IMR-90 (cell line): Measurements from ENCODE around the gene FRZB. TPM values are rescaled to one million over a fixed set of nuclear protein-coding genes. Genes with fewer than 3 reads are reported as not detected.

ENCODE experiments used
- ATAC-seq: fragments of 200-7000 bp; cut with Tn5 transposase; 2 replicates; pipeline ENCODE4 v1.9.1; 2020; ENCODE audit warnings: low read depth, mild to moderate bottlenecking, moderate library complexity
- BruUV-seq: library from RNA; stranded (reverse); fragments of 400-500 nt; replicated peaks from 2 replicates; lab custom pipeline; 2021; lab: Mats Ljungman, UMichigan
- CTCF ChIA-PET: fragments of 300-600 bp; formaldehyde crosslinking; extraction: SDS; loops from one replicate; lab custom pipeline; 2021; ENCODE audit warnings: antibody characterized with exemption; lab: Yijun Ruan, JAX
- POLR2A ChIA-PET: fragments of 300-600 bp; sonication (Branson Sonifier 250); formaldehyde crosslinking; loops from one replicate; lab custom pipeline; 2022; ENCODE audit warnings: antibody characterized with exemption; ENCODE audit not compliant: unreplicated experiment; lab: Charles Lee
- DNase-seq: peaks from one replicate; pipeline ENCODE4 v3.0.0; 2013
- H2AFZ ChIP-seq: replicated peaks from 2 replicates; pipeline ENCODE3; 2013; ENCODE audit warnings: low read length, mild to moderate bottlenecking; ENCODE audit not compliant: poor library complexity
- H2AK5ac ChIP-seq: 2 replicates; pipeline ENCODE4 v1.6.1; 2013; ENCODE audit warnings: low read depth, low read length, inconsistent platforms
- H2AK9ac ChIP-seq: replicated peaks from 2 replicates; pipeline ENCODE3; 2013; ENCODE audit warnings: mild to moderate bottlenecking, low read depth, low read length, moderate library complexity; ENCODE audit not compliant: poor library complexity
- H2BK120ac ChIP-seq: 2 replicates; pipeline ENCODE4 v1.6.1; 2013; ENCODE audit warnings: low read depth, low read length, inconsistent platforms
- H2BK15ac ChIP-seq: 3 replicates; pipeline ENCODE4 v1.6.1; 2013; ENCODE audit warnings: low read depth, low read length, inconsistent platforms
- H2BK20ac ChIP-seq: 2 replicates; pipeline ENCODE4 v1.6.1; 2013; ENCODE audit warnings: low read depth, mild to moderate bottlenecking, inconsistent platforms, low read length, moderate library complexity
- H2BK5ac ChIP-seq: 2 replicates; pipeline ENCODE4 v1.6.1; 2013; ENCODE audit warnings: mild to moderate bottlenecking, low read depth, low read length, inconsistent platforms; ENCODE audit not compliant: poor library complexity, severe bottlenecking
- H3K14ac ChIP-seq: replicated peaks from 2 replicates; pipeline ENCODE4 v1.6.1; 2013; ENCODE audit warnings: low read depth, low read length, inconsistent platforms
- H3K18ac ChIP-seq: 2 replicates; pipeline ENCODE4 v1.6.1; 2013; ENCODE audit warnings: low read depth, low read length, control low read depth
- H3K23ac ChIP-seq: 2 replicates; pipeline ENCODE4 v1.6.1; 2013; ENCODE audit warnings: low read depth, low read length, inconsistent platforms
- H3K27ac ChIP-seq: 2 replicates; pipeline ENCODE4 v1.5.1; 2013; ENCODE audit warnings: mild to moderate bottlenecking, control low read depth, low read length; ENCODE audit not compliant: insufficient read depth
- H3K27me3 ChIP-seq: 2 replicates; pipeline ENCODE4 v1.6.1; 2013; ENCODE audit warnings: low read length; ENCODE audit not compliant: control insufficient read depth, insufficient read depth
- H3K36me3 ChIP-seq: 2 replicates; pipeline ENCODE4 v1.6.1; 2013; ENCODE audit warnings: low read length, mixed read lengths; ENCODE audit not compliant: control insufficient read depth, insufficient read depth
- H3K4ac ChIP-seq: 2 replicates; pipeline ENCODE4 v1.6.1; 2013; ENCODE audit warnings: low read depth, low read length, inconsistent platforms
- H3K4me1 ChIP-seq: 2 replicates; pipeline ENCODE4 v1.6.1; 2013; ENCODE audit warnings: low read length, mixed read lengths; ENCODE audit not compliant: control insufficient read depth, insufficient read depth
- H3K4me2 ChIP-seq: 2 replicates; pipeline ENCODE4 v1.6.1; 2013; ENCODE audit warnings: low read depth, mild to moderate bottlenecking, control low read depth, low read length, moderate library complexity
- H3K4me3 ChIP-seq: 2 replicates; pipeline ENCODE4 v1.5.1; 2013; ENCODE audit warnings: low read depth, mild to moderate bottlenecking, control low read depth, low read length, moderate library complexity; ENCODE audit not compliant: insufficient read depth
- H3K56ac ChIP-seq: 2 replicates; pipeline ENCODE4 v1.6.1; 2013; ENCODE audit warnings: low read length, inconsistent platforms; ENCODE audit not compliant: insufficient read depth; ENCODE audit errors: extremely low read depth
- H3K79me1 ChIP-seq, 2 experiments: 2 replicates each; pipeline ENCODE4 v1.6.1; 2013; ENCODE audit warnings: low read length in 2 of 2, inconsistent platforms in 1 of 2, low read depth in 1 of 2
- H3K9ac ChIP-seq: 2 replicates; pipeline ENCODE4 v1.6.1; 2013; ENCODE audit warnings: low read depth, low read length, control low read depth
- H3K9me1 ChIP-seq: 2 replicates; pipeline ENCODE4 v1.6.1; 2013; ENCODE audit warnings: low read length, inconsistent platforms; ENCODE audit not compliant: insufficient read depth
- H3K9me3 ChIP-seq: 2 replicates; pipeline ENCODE4 v1.6.1; 2013; ENCODE audit warnings: low read length; ENCODE audit not compliant: control insufficient read depth, insufficient read depth
- H4K20me1 ChIP-seq: 2 replicates; pipeline ENCODE4 v1.6.1; 2013; ENCODE audit warnings: low read length, inconsistent platforms; ENCODE audit not compliant: insufficient read depth
- H4K5ac ChIP-seq: 2 replicates; pipeline ENCODE4 v1.6.1; 2013; ENCODE audit warnings: mild to moderate bottlenecking, low read depth, low read length, control low read depth
- H4K8ac ChIP-seq, 2 experiments: 2 replicates each; pipeline ENCODE4 v1.6.1; 2013; ENCODE audit warnings: low read depth in 2 of 2, low read length in 2 of 2, control low read depth in 1 of 2, inconsistent platforms in 1 of 2
- H4K91ac ChIP-seq: 2 replicates; pipeline ENCODE4 v1.6.1; 2013; ENCODE audit warnings: low read depth, low read length, inconsistent platforms; ENCODE audit not compliant: insufficient read depth
- BHLHE40 ChIP-seq: fragments of 150-350 bp; IDR thresholded peaks from 2 replicates; pipeline ENCODE4 v1.6.1; 2016; ENCODE audit warnings: mild to moderate bottlenecking, low read depth, low read length
- CEBPB ChIP-seq: IDR thresholded peaks from 2 replicates; pipeline ENCODE4 v1.6.1; 2012; ENCODE audit warnings: low read depth, low read length, improper control_type of control experiment
- CHD1 ChIP-seq: IDR thresholded peaks from 2 replicates; pipeline ENCODE4 v1.6.1; 2012; ENCODE audit warnings: low read depth, low read length, improper control_type of control experiment
- CTCF ChIP-seq: conservative IDR thresholded peaks from 2 replicates; pipeline ENCODE4 v1.5.1; 2012; ENCODE audit warnings: mild to moderate bottlenecking, low read depth, low read length, improper control_type of control experiment
- ELK1 ChIP-seq: fragments of 150-350 bp; IDR thresholded peaks from 2 replicates; pipeline ENCODE4 v1.6.1; 2016; ENCODE audit warnings: low read depth, mild to moderate bottlenecking, low read length, moderate library complexity, borderline replicate concordance
- FOS ChIP-seq: fragments of 150-350 bp; IDR thresholded peaks from 2 replicates; pipeline ENCODE4 v1.6.1; 2016; ENCODE audit warnings: low read depth, low read length
- MAFK ChIP-seq: IDR thresholded peaks from 2 replicates; pipeline ENCODE4 v1.6.1; 2012; ENCODE audit warnings: low read depth, low read length, improper control_type of control experiment
- MAZ ChIP-seq: IDR thresholded peaks from 2 replicates; pipeline ENCODE4 v1.6.1; 2012; ENCODE audit warnings: low read depth, mild to moderate bottlenecking, low read length, improper control_type of control experiment, moderate library complexity, borderline replicate concordance
- MXI1 ChIP-seq: IDR thresholded peaks from 2 replicates; pipeline ENCODE4 v1.6.1; 2012; ENCODE audit warnings: low read depth, mild to moderate bottlenecking, low read length, moderate library complexity, borderline replicate concordance
- NFE2L2 ChIP-seq: fragments of 150-350 bp; IDR thresholded peaks from 2 replicates; pipeline ENCODE4 v1.6.1; 2016; ENCODE audit warnings: low read depth, mild to moderate bottlenecking, low read length
- POLR2A ChIP-seq: IDR thresholded peaks from 2 replicates; pipeline ENCODE4 v1.6.1; 2012; ENCODE audit warnings: mild to moderate bottlenecking, low read depth, low read length
- RAD21 ChIP-seq: IDR thresholded peaks from 2 replicates; pipeline ENCODE4 v1.6.1; 2012; ENCODE audit warnings: low read length, improper control_type of control experiment
- RCOR1 ChIP-seq: IDR thresholded peaks from 2 replicates; pipeline ENCODE4 v1.6.1; 2012; ENCODE audit warnings: mild to moderate bottlenecking, low read length, improper control_type of control experiment; ENCODE audit not compliant: insufficient replicate concordance
- RFX5 ChIP-seq: IDR thresholded peaks from 2 replicates; pipeline ENCODE4 v1.8.0; 2012; ENCODE audit warnings: low read depth, mild to moderate bottlenecking, low read length, moderate library complexity
- SMC3 ChIP-seq: fragments of 150-350 bp; IDR thresholded peaks from 2 replicates; pipeline ENCODE4 v1.6.1; 2016; ENCODE audit warnings: low read depth, mild to moderate bottlenecking, antibody characterized with exemption, low read length, moderate library complexity
- USF2 ChIP-seq: fragments of 150-350 bp; IDR thresholded peaks from 2 replicates; pipeline ENCODE4 v1.6.1; 2017; ENCODE audit warnings: mild to moderate bottlenecking, antibody characterized with exemption, low read length, low read depth
- WGBS, 2 experiments: methylation state at CpG; one replicate each; pipeline versions ENCODE4 v1.1.5 to v1.1.7; 2013; ENCODE audit warnings: missing lambda C conversion rate in 2 of 2; ENCODE audit not compliant: insufficient read length in 1 of 2; ENCODE audit errors: extremely low coverage in 2 of 2; 5-methylcytosine and 5-hydroxymethylcytosine counted together
- dilution Hi-C: fragments of 300-500 bp; cut with HindIII; formaldehyde crosslinking; loops from one replicate; pipeline ENCODE4 v1.14.3; 2018; ENCODE audit warnings: low sequenced_read_pairs; ENCODE audit not compliant: unreplicated experiment
- in situ Hi-C: fragments of 300-500 bp; cut with MboI; formaldehyde crosslinking; loops from 3 replicates; pipeline ENCODE4 v1.14.3; 2019; ENCODE audit warnings: low sequenced_read_pairs, inconsistent platforms, mixed read lengths
- intact Hi-C: fragments of 100-400 bp; cut with micrococcal nuclease; formaldehyde crosslinking; loops from 2 replicates; pipeline ENCODE4 v1.10.0; 2022
- polyA plus RNA-seq, 3 experiments: library from polyadenylated mRNA; depleted of rRNA; stranded (reverse); fragments of >200 nt; gene quantifications; 2 replicates each; pipeline ENCODE4 v1.2.3, GENCODE V29; 2012; ENCODE audit warnings: low replicate concordance in 1 of 3
- total RNA-seq: library from RNA; depleted of rRNA; stranded (reverse); fragments of >200 nt; gene quantifications from 2 replicates; pipeline ENCODE4 v1.2.3, GENCODE V29; 2012

FRZB gene
- total and polyA plus RNA-seq, 2 of the 4 experiments (the other 2 are of a cell fraction): 0.18 to 1.2 TPM

- no peak overlapping the region for H2BK120ac ChIP-seq
- peaks cover 2% of the 10 kb centered on the region; the same call in 1 of the 2 replicates for H3K27me3 ChIP-seq
- ChIA-PET CTCF (no interaction called here), POLR2A (interaction anchor here (0.5 kb wide), 1 partner anchor 8 kb away, joined by 4 read pairs; no protein-coding TSS in a partner anchor)
- H2AK5ac ChIP-seq: no peak overlapping the region
- no peak for DNase-seq
- no peak overlapping the region for H3K56ac ChIP-seq
- H2AK9ac ChIP-seq: no peak overlapping the region
- H3K27ac ChIP-seq: no peak overlapping the region
- H3K9me1 ChIP-seq: no peaks in the 10 kb centered on the region
- H3K9me3 ChIP-seq: no peaks in the 10 kb centered on the region
- no peaks in the 10 kb centered on the region for H4K20me1 ChIP-seq
- H4K91ac ChIP-seq: no peak overlapping the region
- intact Hi-C loops (no loop called here), in situ Hi-C loops (no loop called here), dilution Hi-C loops (no loop called here)
- H3K14ac ChIP-seq: no peak overlapping the region
- H3K4me2 ChIP-seq: no peak overlapping the region
- no peaks in the 10 kb centered on the region for H3K36me3 ChIP-seq
- no peaks in the 10 kb centered on the region for H3K79me1 ChIP-seq
- H2BK15ac ChIP-seq: no peak overlapping the region
- H2BK5ac ChIP-seq: no peak overlapping the region
- no CpG with 5 or more reads among the region's 1 CpG for WGBS, 2 experiments
- no peak overlapping the region for H3K4ac ChIP-seq
- H3K23ac ChIP-seq: no peak overlapping the region
- no peak overlapping the region for H3K9ac ChIP-seq
- no peak for ATAC-seq
- H3K18ac ChIP-seq: no peak overlapping the region
- H2BK20ac ChIP-seq: no peak overlapping the region
- H4K5ac ChIP-seq: no peak overlapping the region
- no peak overlapping the region for H3K4me3 ChIP-seq
- H4K8ac ChIP-seq: no peak overlapping the region
- no peak overlapping the region for H2AFZ ChIP-seq
- no peaks in the 10 kb centered on the region for H3K4me1 ChIP-seq
- no peak for TF ChIP-seq RAD21
- TF ChIP-seq ELK1: no peak
- TF ChIP-seq CEBPB: no peak
- TF ChIP-seq RCOR1: no peak
- no peak for TF ChIP-seq USF2
- TF ChIP-seq RFX5: no peak
- no peak for TF ChIP-seq CTCF
- no peak for TF ChIP-seq CHD1
- no peak for TF ChIP-seq NFE2L2
- TF ChIP-seq BHLHE40: no peak
- no peak for TF ChIP-seq MAZ
- TF ChIP-seq FOS: no peak
- no peak for TF ChIP-seq MAFK
- TF ChIP-seq POLR2A: no peak
- no peak for TF ChIP-seq SMC3
- no peak for TF ChIP-seq MXI1
- no TSS peak for BruUV-seq
Observed at GRCh38 chr2:182834293-182834692, 32.1 kb downstream of the FRZB start.
